Nephron progenitor cell (in vitro differentiated cells): ENCODE data around the gene ANXA3.

Experiments used
- DNase-seq: peaks from one replicate; pipeline ENCODE4 v3.0.0; 2021
- H3K27ac Mint-ChIP-seq: 2 replicates; pipeline ENCODE4 v1.8.0; 2021; ENCODE audit warnings: mild to moderate bottlenecking, moderate library complexity, mixed read lengths
- H3K27me3 Mint-ChIP-seq: 2 replicates; pipeline ENCODE4 v1.8.0; 2021; ENCODE audit warnings: mild to moderate bottlenecking, low read depth, mixed read lengths; ENCODE audit not compliant: poor library complexity
- H3K36me3 Mint-ChIP-seq: 2 replicates; pipeline ENCODE4 v1.8.0; 2021; ENCODE audit warnings: low read depth, mixed read lengths
- H3K4me1 Mint-ChIP-seq: 2 replicates; pipeline ENCODE4 v1.8.0; 2021; ENCODE audit warnings: mixed read lengths
- H3K4me3 Mint-ChIP-seq: 2 replicates; pipeline ENCODE4 v1.8.0; 2021; ENCODE audit warnings: mild to moderate bottlenecking, moderate library complexity, mixed read lengths
- H3K9me3 Mint-ChIP-seq: 2 replicates; pipeline ENCODE4 v1.8.0; 2021; ENCODE audit warnings: mild to moderate bottlenecking, moderate library complexity, mixed read lengths
- TF ChIP-seq, protein P1 (sequence below): fragments of 200-600 bp; sonication (generic); IDR thresholded peaks from 2 replicates; pipeline ENCODE4 v1.5.0; 2021; ENCODE audit warnings: antibody characterized with exemption

ANXA3 gene

DNA sequence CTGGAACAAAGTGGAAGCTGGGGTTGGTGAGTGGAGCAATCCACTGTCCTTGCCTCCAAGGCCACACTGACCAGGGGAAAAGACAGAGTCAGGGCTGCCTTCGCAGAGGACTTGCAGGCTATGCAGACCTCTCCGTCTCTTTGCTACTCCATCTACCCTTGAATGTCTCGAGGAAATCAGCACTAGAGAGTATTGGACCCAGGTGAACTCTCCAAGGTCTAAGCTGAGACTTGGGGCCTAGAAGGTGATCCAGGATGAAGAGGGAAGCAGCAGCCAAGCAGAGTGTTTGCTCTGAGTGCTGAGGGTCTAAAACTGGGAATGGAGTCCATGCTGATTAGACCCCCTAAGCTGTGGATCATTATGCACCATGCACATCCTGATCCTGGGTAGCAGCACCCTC lies 54.5 kb downstream of the ANXA3 start:
- no peak overlapping the region for H3K27ac Mint-ChIP-seq
- no peak for DNase-seq
- H3K36me3 Mint-ChIP-seq, result no peaks in the 10 kb centered on the region
- TF ChIP-seq, protein P1, sequence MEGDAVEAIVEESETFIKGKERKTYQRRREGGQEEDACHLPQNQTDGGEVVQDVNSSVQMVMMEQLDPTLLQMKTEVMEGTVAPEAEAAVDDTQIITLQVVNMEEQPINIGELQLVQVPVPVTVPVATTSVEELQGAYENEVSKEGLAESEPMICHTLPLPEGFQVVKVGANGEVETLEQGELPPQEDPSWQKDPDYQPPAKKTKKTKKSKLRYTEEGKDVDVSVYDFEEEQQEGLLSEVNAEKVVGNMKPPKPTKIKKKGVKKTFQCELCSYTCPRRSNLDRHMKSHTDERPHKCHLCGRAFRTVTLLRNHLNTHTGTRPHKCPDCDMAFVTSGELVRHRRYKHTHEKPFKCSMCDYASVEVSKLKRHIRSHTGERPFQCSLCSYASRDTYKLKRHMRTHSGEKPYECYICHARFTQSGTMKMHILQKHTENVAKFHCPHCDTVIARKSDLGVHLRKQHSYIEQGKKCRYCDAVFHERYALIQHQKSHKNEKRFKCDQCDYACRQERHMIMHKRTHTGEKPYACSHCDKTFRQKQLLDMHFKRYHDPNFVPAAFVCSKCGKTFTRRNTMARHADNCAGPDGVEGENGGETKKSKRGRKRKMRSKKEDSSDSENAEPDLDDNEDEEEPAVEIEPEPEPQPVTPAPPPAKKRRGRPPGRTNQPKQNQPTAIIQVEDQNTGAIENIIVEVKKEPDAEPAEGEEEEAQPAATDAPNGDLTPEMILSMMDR, result no peak
- H3K4me3 Mint-ChIP-seq, result no peak overlapping the region
- H3K4me1 Mint-ChIP-seq, result peaks cover 7% of the 10 kb centered on the region
- H3K9me3 Mint-ChIP-seq, result no peaks in the 10 kb centered on the region
- H3K27me3 Mint-ChIP-seq, result peaks cover 6% of the 10 kb centered on the region

- no peak overlapping the region for H3K27ac Mint-ChIP-seq
- H3K36me3 Mint-ChIP-seq, result no peaks in the 10 kb centered on the region
- peaks cover 7% of the 10 kb centered on the region for H3K4me1 Mint-ChIP-seq
- no peak for DNase-seq
- H3K27me3 Mint-ChIP-seq, result peaks cover 6% of the 10 kb centered on the region
- TF ChIP-seq, protein P1, result no peak
- no peak overlapping the region for H3K4me3 Mint-ChIP-seq
- H3K9me3 Mint-ChIP-seq, result no peaks in the 10 kb centered on the region
Observed at GRCh38 chr4:78606530-78607095, 55.0 kb downstream of the ANXA3 start.

GRCh38 chr4:78608684-78609083 lies 57.1 kb downstream of the ANXA3 start:
- no peak overlapping the region for H3K4me3 Mint-ChIP-seq
- TF ChIP-seq, protein P1, result no peak
- H3K9me3 Mint-ChIP-seq, result no peaks in the 10 kb centered on the region
- no peak overlapping the region for H3K27ac Mint-ChIP-seq
- H3K27me3 Mint-ChIP-seq, result peaks cover 9% of the 10 kb centered on the region
- no peak for DNase-seq
- no peaks in the 10 kb centered on the region for H3K36me3 Mint-ChIP-seq
- peaks cover 3% of the 10 kb centered on the region for H3K4me1 Mint-ChIP-seq

DNA sequence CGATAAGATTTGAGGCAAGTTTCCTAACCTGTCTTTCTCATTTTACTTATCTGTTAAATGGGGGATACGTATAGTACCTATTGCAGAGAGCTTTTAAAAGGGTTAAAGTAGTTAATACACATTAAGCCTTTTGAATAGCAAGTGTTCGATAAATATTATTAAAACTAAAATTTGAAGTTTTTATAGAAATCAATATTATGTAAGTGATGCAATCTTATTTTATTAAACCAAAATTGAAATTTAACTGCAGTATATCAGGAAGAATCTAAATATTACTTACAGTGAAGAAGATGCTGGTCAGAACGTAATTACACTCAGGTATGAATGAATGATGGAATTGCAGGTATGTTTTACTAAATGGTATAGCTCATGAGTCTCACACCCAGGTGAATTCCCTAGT lies 58.0 kb downstream of the ANXA3 start:
- peaks cover 12% of the 10 kb centered on the region for H3K4me1 Mint-ChIP-seq
- peaks cover 9% of the 10 kb centered on the region for H3K27me3 Mint-ChIP-seq
- no peak overlapping the region for H3K27ac Mint-ChIP-seq
- DNase-seq, result no peak
- TF ChIP-seq, protein P1, result no peak
- no peak overlapping the region for H3K4me3 Mint-ChIP-seq
- H3K36me3 Mint-ChIP-seq, result no peaks in the 10 kb centered on the region
- H3K9me3 Mint-ChIP-seq, result no peaks in the 10 kb centered on the region

DNA sequence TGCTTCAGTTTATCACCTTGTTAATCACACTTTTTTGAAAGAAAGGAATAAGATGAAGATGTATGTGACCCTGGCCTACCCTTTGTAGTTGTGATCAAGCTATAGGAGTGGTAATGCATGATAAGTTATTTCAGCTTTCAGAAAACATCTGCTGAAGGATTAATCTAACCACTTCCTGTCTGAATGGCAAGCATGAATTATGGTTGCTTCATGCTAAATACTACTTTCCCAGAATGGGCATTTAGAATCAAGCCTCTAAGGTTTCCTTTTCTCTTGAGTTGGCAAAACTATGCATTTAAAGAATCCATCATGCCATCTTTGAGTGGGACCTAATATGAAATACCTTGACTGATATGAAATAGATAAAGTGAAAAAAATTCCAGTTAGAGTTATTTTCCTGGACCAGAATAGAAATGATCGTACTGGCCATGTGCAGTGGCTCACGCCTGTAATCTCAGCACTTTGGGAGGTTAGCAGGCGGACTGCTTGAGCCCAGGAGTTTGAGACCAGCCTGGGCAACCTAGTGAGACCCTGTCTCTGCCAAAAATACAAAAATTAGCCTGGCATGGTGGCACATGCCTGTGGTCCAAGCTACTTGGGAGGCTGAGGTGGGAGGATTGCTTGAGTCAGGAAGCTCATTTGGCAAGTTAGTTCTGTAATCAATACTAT lies 59.1 kb downstream of the ANXA3 start:
- no peak for DNase-seq
- TF ChIP-seq, protein P1, result no peak
- H3K4me1 Mint-ChIP-seq, result peaks cover 21% of the 10 kb centered on the region
- H3K9me3 Mint-ChIP-seq, result no peaks in the 10 kb centered on the region
- H3K36me3 Mint-ChIP-seq, result no peaks in the 10 kb centered on the region
- no peak overlapping the region for H3K4me3 Mint-ChIP-seq
- H3K27me3 Mint-ChIP-seq, result peaks cover 9% of the 10 kb centered on the region
- H3K27ac Mint-ChIP-seq, result no peak overlapping the region

GRCh38 chr4:78611215-78611558 lies 59.6 kb downstream of the ANXA3 start:
- TF ChIP-seq, protein P1, result no peak
- H3K27ac Mint-ChIP-seq, result no peak overlapping the region
- no peaks in the 10 kb centered on the region for H3K9me3 Mint-ChIP-seq
- H3K36me3 Mint-ChIP-seq, result no peaks in the 10 kb centered on the region
- H3K4me3 Mint-ChIP-seq, result no peak overlapping the region
- no peak for DNase-seq
- H3K4me1 Mint-ChIP-seq, result peaks cover 26% of the 10 kb centered on the region
- peaks cover 9% of the 10 kb centered on the region for H3K27me3 Mint-ChIP-seq
